Adipose tissue (tissue), 3 donors: ENCODE results near the gene OR1J4. TPM values are rescaled to one million over a fixed set of nuclear protein-coding genes. Genes with fewer than 3 reads are reported as not detected.
"Not testable (repeated sequence)": the region's sequence is repeated elsewhere in the genome, so short reads cannot be mapped to it uniquely, and the experiment has no call there.

ENCODE experiments used
- H3K27ac ChIP-seq: one replicate; pipeline ENCODE4 v1.5.1; 2013; ENCODE audit warnings: low read depth, low read length
- WGBS, 3 donors: extraction: QIAGEN DNeasy Blood & Tissue Kit; methylation state at CpG; one replicate each; pipeline ENCODE4 v1.1.7; 2013; 5-methylcytosine and 5-hydroxymethylcytosine counted together
- polyA plus RNA-seq, 3 donors: library from polyadenylated mRNA; stranded (reverse); fragments of 200-250 nt; gene quantifications; one replicate each; pipeline ENCODE4 v1.2.3, GENCODE V29; 2013
- donor health status: healthy with polysubstance abuse.
- donor health status: Bipolar disorder and iron deficiency.
- donor health status: healthy.

Gene OR1J4
- not detected for polyA plus RNA-seq

GRCh38 chr9:122518841-122519240 is at the start of gene OR1J4:
TSS of gene OR1J4 (plus strand) at chr9:122519141. CDS start at chr9:122519141, 0 bp downstream.
- 70 to 82% (median 79%) methylated on average over 4 of the region's 4 CpGs for WGBS, 3 donors
- H3K27ac ChIP-seq: no peak within 1 kb of the TSS

GRCh38 chr9:122474561-122474960 is 44.4 kb upstream of the OR1J4 start:
- H3K27ac ChIP-seq: no peak overlapping the region
- 63 to 73% (median 65%) methylated on average over 3 of the region's 3 CpGs for WGBS, 3 donors

GRCh38 chr9:122475717-122476116 is 43.2 kb upstream of the OR1J4 start:
- WGBS, 3 donors: 45 to 63% (median 47%) methylated on average over 2 of the region's 2 CpGs
- no peak overlapping the region for H3K27ac ChIP-seq

GRCh38 chr9:122477346-122477745 is 41.6 kb upstream of the OR1J4 start:
- WGBS, 3 donors: 84 to 88% (median 84%) methylated on average over 3 of the region's 3 CpGs
- no peak overlapping the region for H3K27ac ChIP-seq

- 76 to 89% (median 87%) methylated on average over 6 of the region's 6 CpGs for WGBS, 3 donors
- H3K27ac ChIP-seq: no peak within 1 kb of the TSS
These were observed 41.1 kb upstream of the OR1J4 start, which contains the start of gene OR1J1 for GRCh38 chr9:122477826-122478225. TSS of gene OR1J1 (minus strand) at chr9:122477926. CDS start at chr9:122477926, 0 bp downstream.

GRCh38 chr9:122479062-122479461 is 39.9 kb upstream of the OR1J4 start:
- H3K27ac ChIP-seq: no peak overlapping the region
- 78 to 89% (median 89%) methylated on average over 5 of the region's 5 CpGs for WGBS, 3 donors

GRCh38 chr9:122498883-122499288 is 20.1 kb upstream of the OR1J4 start:
- no peak overlapping the region for H3K27ac ChIP-seq
- WGBS, 3 donors: 43 to 60% (median 59%) methylated on average over 2 of the region's 2 CpGs

- 24 to 68% (median 47%) methylated on average over 2 of the region's 2 CpGs for WGBS, 3 donors
- no peak overlapping the region for H3K27ac ChIP-seq
These were observed 12.0 kb upstream of the OR1J4 start for GRCh38 chr9:122506964-122507363.

GRCh38 chr9:122510502-122510901 is 8.4 kb upstream of the OR1J4 start, which contains the start of gene OR1J2:
TSS of gene OR1J2 (plus strand) at chr9:122510802. CDS start at chr9:122510802, 0 bp downstream.
- 71 to 84% (median 80%) methylated on average over 6 of the region's 6 CpGs for whole genome bisulfite sequencing, 3 donors
- no peak within 1 kb of the TSS for H3K27ac ChIP-seq

- WGBS, 3 donors: 51 to 59% (median 55%) methylated on average over 2 of the region's 2 CpGs
- no peak overlapping the region for H3K27ac ChIP-seq
These were observed 715 bp upstream of the OR1J4 start for GRCh38 chr9:122518226-122518625.

GRCh38 chr9:122519376-122519775 is 435 bp downstream of the OR1J4 start:
- no peak overlapping the region for H3K27ac ChIP-seq
- WGBS, 3 donors: 75 to 88% (median 85%) methylated on average over 3 of the region's 3 CpGs

- no peak overlapping the region for H3K27ac ChIP-seq
- 74 to 90% (median 84%) methylated on average over 10 of the region's 10 CpGs for WGBS, 3 donors
These were observed 7.7 kb downstream of the OR1J4 start for GRCh38 chr9:122526602-122527001.

- 83 to 96% (median 94%) methylated on average over 3 of the region's 3 CpGs for WGBS, 3 donors
- no peak within 1 kb of the TSS for H3K27ac ChIP-seq
These were observed 8.3 kb downstream of the OR1J4 start, which contains the start of gene OR1N1 for GRCh38 chr9:122527193-122527592. TSS of gene OR1N1 (minus strand) at chr9:122527293. CDS start at chr9:122527293, 0 bp downstream.

- WGBS, 3 donors: 50 to 82% (median 71%) methylated on average over 4 of the region's 4 CpGs
These were observed 12.2 kb downstream of the OR1J4 start for GRCh38 chr9:122531157-122531556.

GRCh38 chr9:122536134-122536533 is 17.2 kb downstream of the OR1J4 start:
- no peak overlapping the region for H3K27ac ChIP-seq
- 87 to 97% (median 90%) methylated on average over 1 of the region's 1 CpG for WGBS, 3 donors

More at GRCh38 chr9:122531157-122531556, 12.2 kb downstream of the OR1J4 start:
- H3K27ac ChIP-seq: not testable (repeated sequence)

- 65 to 77% (median 71%) methylated on average over 7 of the region's 7 CpGs for WGBS, 3 donors
- H3K27ac ChIP-seq: not testable (repeated sequence)
These were observed 18.1 kb downstream of the OR1J4 start for GRCh38 chr9:122537066-122537465.

- WGBS, 3 donors: 50 to 70% (median 68%) methylated on average over 2 of the region's 2 CpGs
- H3K27ac ChIP-seq: no peak overlapping the region
These were observed 19.8 kb downstream of the OR1J4 start for GRCh38 chr9:122538757-122539156.

- H3K27ac ChIP-seq: no peak overlapping the region
- 44 to 67% (median 62%) methylated on average over 8 of the region's 8 CpGs for WGBS, 3 donors
These were observed 27.3 kb downstream of the OR1J4 start for GRCh38 chr9:122546196-122546595.

- H3K27ac ChIP-seq: no peak overlapping the region
- WGBS, 3 donors: 64 to 84% (median 79%) methylated on average over 5 of the region's 5 CpGs
These were observed 32.4 kb downstream of the OR1J4 start for GRCh38 chr9:122551371-122551770.

GRCh38 chr9:122552812-122553211 is 33.9 kb downstream of the OR1J4 start, which contains the start of gene OR1N2:
TSS of gene OR1N2 (plus strand) at chr9:122553112. CDS start at chr9:122553212, 100 bp downstream.
- WGBS, 3 donors: 49 to 81% (median 72%) methylated on average over 2 of the region's 2 CpGs
- H3K27ac ChIP-seq: no peak within 1 kb of the TSS
